Measurements from ENCODE around the gene RPL15.

Gene RPL15

DNA sequence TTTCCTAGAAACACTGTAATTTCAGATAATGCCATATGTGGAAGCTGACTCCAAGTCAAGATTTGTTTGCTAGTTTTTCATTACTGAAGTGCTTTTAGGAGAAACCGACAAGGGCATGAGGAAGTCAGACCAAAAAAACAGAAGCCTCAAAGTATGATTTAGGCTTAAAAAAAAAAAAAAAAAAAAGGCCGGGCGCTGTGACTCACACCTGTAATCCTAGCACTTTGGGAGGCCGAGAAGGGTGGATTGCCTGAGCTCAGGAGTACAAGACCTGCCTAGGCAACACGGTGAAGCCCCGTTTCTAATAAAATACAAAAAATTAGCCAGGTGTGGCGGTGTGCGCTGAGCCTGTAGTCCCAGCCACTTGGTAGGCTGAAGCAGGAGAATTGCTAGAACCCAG, 11.6 kb downstream of the RPL15 start:
- DNase-seq (ENCODE audit: low read depth, low spot score), result no peak

DNA sequence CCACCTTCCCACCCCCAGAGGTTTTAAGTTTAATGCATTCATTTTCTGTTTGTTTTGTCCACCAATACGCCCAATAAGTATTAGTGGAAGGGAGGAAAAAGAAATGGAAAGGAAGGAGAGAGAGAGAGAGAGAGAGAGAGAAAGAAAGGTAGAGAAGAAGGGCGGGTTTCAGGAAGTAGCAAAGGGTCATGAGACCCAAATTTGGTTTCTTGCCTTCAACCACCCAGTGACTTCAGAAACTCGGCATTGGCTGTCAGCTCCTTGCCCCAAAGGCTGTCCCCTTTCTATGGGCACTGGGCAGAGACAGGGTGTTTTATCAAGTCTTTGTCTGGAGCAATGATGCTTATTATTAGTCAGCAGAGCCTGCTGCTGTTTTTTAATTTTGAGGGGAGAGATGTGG, 14.7 kb downstream of the RPL15 start:
- no peak for DNase-seq (ENCODE audit: low read depth, low spot score)

DNA sequence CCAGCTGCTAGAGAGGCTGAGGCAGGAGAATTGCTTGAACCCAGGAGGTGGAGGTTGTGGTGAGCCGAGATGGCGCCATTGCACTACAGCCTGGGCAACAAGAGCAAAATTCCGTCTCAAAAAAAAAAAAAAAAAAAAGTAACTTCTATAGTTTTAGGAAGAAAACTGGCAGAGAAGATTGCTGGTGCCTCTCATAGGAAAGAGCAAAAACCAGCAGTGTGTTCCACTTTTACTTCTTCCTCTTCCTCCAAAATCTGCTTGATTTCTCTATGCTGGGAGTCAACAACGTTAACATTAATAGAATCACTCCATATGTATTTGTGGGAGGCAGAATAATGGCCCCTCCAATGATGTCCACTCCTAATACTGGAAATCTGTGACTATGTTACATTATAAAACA, 15.6 kb downstream of the RPL15 start:
- no peak for DNase-seq (ENCODE audit: low read depth, low spot score)

- DNase-seq (ENCODE audit: low read depth, low spot score), result no peak
Observed at GRCh38 chr3:23934253-23934652, 17.3 kb downstream of the RPL15 start.

DNA sequence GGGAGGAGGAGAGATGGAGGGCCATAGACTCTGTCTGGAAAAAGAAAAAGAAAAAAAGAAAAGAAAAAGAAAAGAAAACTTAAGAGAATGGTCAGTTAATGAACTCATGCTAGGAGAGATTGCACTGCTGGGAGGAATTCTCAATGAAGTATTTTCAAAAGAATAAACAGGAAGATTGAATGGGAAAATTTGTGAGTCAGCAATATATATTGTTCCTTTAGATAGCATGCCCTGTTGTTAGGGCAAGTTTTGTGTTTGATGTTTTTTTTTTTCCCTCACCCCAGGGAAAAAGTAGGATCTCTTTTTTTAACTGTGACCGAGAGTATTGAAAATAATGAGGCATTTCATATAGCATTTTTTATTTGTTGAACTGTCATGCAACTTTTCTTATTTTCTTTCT, 20.4 kb downstream of the RPL15 start:
- DNase-seq (ENCODE audit: low read depth, low spot score), result no peak

DNA sequence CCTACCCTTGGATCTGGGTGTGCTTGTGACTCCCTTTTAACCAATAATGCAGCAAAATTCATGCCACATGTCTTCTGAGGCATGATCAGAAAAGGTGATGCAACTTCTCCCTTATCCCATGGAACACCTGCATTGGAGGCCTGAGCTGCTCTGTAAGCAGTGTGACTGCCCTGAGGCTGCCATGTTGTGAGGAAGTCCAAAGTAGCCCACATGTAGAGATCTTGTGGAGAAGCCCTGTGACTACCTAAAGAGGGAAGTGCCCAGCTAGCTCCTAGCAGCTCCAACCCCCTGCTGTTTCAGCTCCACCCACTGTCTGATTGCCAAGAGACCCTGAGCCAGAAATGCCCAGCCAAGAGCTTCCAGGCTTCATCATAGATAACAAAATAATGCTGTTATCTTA, 21.8 kb downstream of the RPL15 start:
- DNase-seq (ENCODE audit: low read depth, low spot score), result no peak

DNA sequence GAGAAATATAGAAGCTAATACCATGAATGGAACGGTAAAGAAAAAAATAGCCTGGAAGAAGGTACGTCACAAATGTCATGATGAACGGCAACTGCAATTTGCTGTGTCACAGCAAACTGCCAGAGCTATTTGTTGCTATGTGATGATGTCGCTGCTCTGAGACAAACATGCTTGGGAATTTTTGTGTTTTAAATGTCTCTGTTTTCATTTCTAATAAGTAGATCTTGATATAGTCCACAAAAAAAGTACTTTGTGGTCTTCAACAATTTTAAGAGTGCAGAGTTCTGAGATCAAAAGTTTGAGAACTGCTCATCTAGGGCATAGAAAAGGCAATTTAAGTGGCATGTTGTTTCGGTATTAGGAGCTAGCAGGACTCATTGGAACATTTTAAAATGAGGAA, 23.8 kb downstream of the RPL15 start:
- DNase-seq (ENCODE audit: low read depth, low spot score), result no peak

GRCh38 chr3:23941440-23941839, 24.5 kb downstream of the RPL15 start:
- DNase-seq (ENCODE audit: low read depth, low spot score), result no peak

- no peak for DNase-seq (ENCODE audit: low read depth, low spot score)
Observed at GRCh38 chr3:23942546-23942945, 25.6 kb downstream of the RPL15 start.

DNA sequence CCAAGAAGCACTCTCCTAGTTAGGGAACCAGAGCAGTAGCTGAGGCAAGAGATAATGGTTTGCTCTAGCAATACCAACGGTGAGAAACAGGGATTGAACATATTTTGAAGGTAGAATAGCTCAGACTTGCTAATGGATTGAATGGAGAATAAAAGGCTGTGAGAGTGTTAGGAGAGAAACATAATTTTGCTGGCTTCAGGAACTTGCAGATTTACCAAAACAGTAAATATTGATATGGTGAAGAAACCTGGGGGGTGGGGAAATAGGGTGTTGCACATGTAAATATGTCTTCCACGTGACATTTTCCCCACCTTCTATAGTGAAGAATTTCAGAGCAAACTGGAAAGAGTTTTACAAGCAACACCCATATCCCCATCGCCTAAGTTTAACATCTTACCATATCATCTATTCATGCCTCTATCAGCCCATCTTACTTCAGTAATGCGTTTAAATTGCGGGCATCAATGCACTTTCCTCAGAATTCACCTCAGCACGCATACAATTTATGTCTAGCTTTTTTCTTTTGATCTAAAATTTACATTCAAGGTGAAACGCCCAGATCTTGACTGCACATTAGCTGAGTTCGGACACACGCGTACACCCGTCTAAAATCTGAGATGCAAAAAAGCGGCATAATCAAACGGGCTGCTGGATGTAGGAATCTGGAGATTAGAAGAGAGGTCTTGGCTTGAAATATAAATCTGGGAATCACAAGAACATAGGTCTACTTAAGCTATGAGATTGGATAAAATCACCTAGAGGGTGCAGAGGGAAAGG, 27.3 kb downstream of the RPL15 start:
- DNase-seq (ENCODE audit: low read depth, low spot score), result no peak

DNA sequence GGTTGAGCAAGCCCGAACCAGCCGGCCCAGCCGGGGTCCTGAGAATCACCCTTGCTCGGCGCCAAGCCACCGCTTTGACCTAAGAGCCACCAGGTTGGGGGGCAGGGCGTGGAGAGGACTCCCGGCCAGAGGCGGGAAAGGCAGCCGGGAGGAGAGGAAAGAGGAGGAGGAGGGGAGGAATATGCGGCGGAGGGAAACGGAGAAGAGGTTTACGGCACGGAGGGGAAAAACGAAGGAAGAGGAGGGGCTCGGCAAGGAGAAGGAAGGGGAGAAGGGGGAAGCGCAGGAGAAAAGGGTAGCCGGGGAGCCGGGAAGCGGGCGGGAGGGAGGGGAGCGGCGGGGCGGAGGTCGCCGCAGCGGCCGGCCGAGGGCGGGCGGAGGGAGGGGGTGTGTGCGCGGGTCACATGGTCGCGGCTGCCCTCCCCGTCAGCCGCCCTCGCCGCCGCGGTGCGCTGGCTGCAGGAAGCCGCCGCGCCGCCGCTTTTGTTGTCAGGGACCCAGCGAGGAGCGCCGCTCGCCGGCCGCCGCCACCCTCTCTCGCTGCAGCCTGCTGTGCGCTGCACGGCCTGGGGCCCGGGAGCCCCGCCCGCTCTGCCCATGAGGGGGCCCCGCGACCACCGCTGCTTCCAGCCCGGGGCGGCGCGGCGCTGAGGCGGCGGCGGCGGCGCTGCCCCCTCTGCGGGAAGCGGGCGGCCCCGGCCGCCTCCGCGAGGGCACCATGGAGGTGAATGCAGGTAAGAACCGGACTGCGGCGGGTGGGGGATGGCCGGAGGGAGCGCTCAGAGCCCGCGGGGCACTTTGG, 28.1 kb downstream of the RPL15 start, which contains the start of gene NR1D2:
NR1D2 (plus strand) TSS at position 426 of the 802 bp plus-strand sequence; CDS start at position 719, 293 bp downstream.
- peak; percentile 51 for DNase-seq (ENCODE audit: low read depth, low spot score)

- DNase-seq (ENCODE audit: low read depth, low spot score), result no peak
Observed at GRCh38 chr3:23945663-23945912, 28.7 kb downstream of the RPL15 start.

- DNase-seq (ENCODE audit: low read depth, low spot score), result peak; percentile 93
Observed at GRCh38 chr3:23945913-23946687, 29.2 kb downstream of the RPL15 start.

DNA sequence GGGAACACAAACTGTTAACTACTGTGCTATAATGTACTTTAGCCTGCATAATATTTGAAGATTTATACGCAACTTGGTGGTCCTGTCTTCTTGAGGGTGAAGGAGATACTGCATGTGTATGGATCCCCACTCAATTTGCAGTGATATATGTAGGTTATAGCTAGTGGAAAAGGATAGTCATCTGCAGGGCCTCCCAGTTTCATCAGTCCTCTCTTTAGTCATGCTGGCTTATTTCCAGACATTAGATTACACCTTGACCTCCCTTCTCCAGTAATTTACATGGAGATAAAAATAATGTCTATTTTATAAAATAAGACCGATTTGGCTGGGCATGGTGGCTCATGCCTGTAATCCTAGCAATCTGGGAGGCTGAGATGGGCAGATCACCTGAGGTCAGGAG, 31.8 kb downstream of the RPL15 start:
- DNase-seq (ENCODE audit: low read depth, low spot score), result no peak

- DNase-seq (ENCODE audit: low read depth, low spot score), result no peak
Observed at GRCh38 chr3:23949784-23950183, 32.9 kb downstream of the RPL15 start.

DNA sequence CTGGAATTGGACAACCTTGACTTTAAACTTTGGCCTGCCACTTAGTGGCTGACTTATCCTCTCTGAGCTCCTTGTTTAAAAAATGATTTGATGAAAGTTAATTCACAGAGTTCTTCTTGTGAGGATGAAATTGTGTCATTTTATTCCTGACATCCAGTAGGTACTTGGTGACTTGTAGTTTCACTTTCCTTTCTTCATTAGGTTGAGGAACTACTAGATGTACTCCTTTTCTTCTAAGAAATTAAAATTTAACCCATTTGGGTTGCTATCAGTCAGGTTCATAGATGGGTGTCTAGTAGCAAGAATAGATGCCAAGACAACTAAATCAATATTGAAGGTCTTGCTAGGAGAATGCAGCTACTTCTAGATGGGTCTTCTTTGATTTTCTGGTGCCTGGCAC, 33.4 kb downstream of the RPL15 start:
- DNase-seq (ENCODE audit: low read depth, low spot score), result no peak

DNA sequence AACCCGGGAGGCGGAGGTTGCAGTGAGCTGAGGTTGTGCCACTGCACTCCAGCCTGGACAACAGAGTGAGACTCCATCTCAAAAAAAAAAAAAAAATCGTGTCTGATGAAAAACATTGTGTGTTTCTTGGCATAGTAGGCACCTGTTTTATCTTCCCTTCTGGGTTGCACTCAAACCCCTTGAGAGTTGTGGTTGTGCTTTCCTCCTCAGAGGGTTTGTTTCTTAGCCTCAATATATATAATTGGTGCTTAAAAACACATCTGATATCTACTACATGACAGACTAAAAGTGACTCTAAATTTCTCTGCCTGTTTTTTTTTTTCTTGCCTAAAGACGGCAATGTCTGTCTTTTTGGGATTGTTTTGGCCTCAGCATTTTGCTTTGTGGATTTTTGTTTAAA, 35.7 kb downstream of the RPL15 start:
- DNase-seq (ENCODE audit: low read depth, low spot score), result no peak

DNA sequence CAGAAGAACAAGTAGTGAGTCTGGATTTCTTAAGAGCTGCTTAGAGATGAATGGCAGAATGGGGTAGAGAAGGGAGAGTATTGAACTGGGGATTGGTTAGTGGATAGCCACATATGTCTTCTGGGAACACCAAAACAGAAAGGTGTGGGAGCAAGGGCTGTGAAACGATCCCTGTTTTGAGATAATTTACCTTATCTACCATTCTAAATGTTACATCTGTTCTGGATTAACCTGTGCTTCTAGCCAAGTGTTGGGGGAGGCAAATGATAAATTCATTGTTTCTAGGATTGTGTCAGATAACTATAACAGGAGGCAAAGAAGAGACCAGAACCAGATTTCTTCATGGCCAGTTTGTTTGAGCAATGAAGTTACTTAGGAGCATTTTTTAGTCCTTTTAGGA, 36.6 kb downstream of the RPL15 start:
- no peak for DNase-seq (ENCODE audit: low read depth, low spot score)

- no peak for DNase-seq (ENCODE audit: low read depth, low spot score)
Observed at GRCh38 chr3:23954144-23954543, 37.2 kb downstream of the RPL15 start.

DNA sequence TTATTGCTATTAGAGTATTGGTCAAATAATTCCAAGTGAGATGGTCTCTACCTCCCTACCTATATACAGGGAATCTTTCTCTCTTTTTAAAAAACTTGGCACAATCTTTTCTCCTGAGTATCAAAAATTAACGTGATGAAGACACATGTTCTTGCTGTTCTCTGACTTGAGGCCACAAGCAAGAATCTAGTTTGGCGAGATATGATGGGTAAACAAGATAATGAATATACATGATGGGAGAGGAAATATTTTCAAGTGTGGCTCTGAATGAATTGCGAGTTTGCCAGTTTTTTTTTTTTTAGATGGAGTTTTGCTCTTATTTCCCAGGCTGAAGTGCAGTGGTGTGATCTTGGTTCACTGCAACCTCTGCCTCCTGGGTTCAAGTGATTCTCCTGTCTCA, 39.8 kb downstream of the RPL15 start:
- no peak for DNase-seq (ENCODE audit: low read depth, low spot score)

DNA sequence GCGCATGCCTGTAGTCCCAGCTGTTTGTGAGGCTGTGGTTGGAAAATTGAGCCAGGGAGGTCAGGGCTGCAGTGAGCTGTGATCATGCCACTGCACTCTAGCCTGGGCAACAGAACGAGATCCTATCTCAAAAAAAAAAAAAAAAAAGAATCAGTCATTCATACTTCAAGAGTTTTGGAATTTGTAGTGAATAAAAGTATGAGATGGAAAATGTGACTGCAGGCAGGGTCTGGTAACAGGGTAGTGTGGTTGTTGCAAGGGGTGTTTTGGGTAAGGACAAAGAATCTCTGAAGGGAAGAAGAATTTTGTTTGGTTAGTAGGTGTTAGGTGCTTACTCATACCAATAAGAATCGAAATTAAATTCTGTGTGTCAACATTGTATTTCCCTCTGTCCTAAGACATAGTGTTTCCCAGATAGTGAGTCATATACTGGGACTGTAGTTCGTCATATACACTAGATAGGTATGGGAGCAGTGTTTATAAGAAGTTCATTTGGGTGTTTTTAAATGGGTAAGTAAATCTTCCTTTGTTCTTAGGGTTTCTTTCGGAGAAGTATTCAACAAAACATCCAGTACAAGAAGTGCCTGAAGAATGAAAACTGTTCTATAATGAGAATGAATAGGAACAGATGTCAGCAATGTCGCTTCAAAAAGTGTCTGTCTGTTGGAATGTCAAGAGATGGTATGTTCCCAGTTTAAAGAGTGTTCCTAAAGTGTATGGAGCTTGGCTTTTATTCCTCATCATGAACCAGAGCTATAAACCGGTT, 42.4 kb downstream of the RPL15 start:
- no peak for DNase-seq (ENCODE audit: low read depth, low spot score)

GRCh38 chr3:23960649-23961048, 43.7 kb downstream of the RPL15 start:
- DNase-seq (ENCODE audit: low read depth, low spot score), result no peak

All from activated CD4-positive, CD25-positive, alpha-beta regulatory T cell treated with anti-CD3 and anti-CD28 coated beads, Interleukin-2, amount 50 U/mL, for 16 hours (primary cell).